K562 (cell line): Measurements from ENCODE around the gene NFKBIB. TPM values are rescaled to one million over a fixed set of nuclear protein-coding genes. Genes with fewer than 3 reads are reported as not detected.
A peak's percentile ranks its signal among the peaks of the same experiment; 100 is the strongest.

Source experiments
- ATAC-seq: fragments of 200-7000 bp; cut with Tn5 transposase; 3 replicates; pipeline ENCODE4 v1.9.1; 2020; ENCODE audit warnings: moderate library complexity
- BruUV-seq: library from RNA; stranded (reverse); fragments of 400-500 nt; replicated peaks from 2 replicates; lab custom pipeline; 2021; lab: Mats Ljungman, UMichigan
- CTCF ChIA-PET: fragments of 300-600 bp; formaldehyde crosslinking; extraction: SDS; loops from one replicate; lab custom pipeline; 2021; ENCODE audit warnings: low intra/inter-chr PET ratio; lab: Yijun Ruan, JAX
- POLR2A ChIA-PET: fragments of 300-600, 350-650 bp; sonication (Branson Sonifier 250); formaldehyde crosslinking; extraction: SDS; loops from one replicate; lab custom pipeline; 2021; ENCODE audit warnings: antibody characterized with exemption, inconsistent platforms; lab: Yijun Ruan, JAX
- DNase-seq, 4 experiments: peaks; one replicate each; pipeline versions ENCODE4 v3.0.0 to v3.0.0-alpha.2; 2011 to 2018; ENCODE audit warnings: low spot score in 3 of 4, mixed read lengths in 3 of 4; ENCODE audit errors: extremely low read depth in 1 of 4
- FAIRE-seq: peaks from 2 replicates; lab custom pipeline; 2011; peaks lifted over from hg19 to GRCh38; lab: Jason Lieb, UNC
- H2AFZ ChIP-seq: 2 replicates; pipeline ENCODE4 v1.6.0; 2011; ENCODE audit warnings: low read depth, low read length, control low read depth, inconsistent platforms
- H3K27ac ChIP-seq: fragments of 200-600 bp; 3 replicates; pipeline ENCODE4 v1.8.0; 2011; ENCODE audit warnings: low read depth, mild to moderate bottlenecking, control low read depth, inconsistent platforms, low read length, moderate library complexity, mixed read lengths; ENCODE audit errors: extremely low read depth
- H3K27me3 ChIP-seq, 2 experiments: fragments of 300-600 bp in 1 of 2; 2 replicates in 1 of 2; 3 replicates in 1 of 2; pipeline versions ENCODE4 v1.6.0 to v1.8.0; 2011; ENCODE audit warnings: inconsistent platforms in 2 of 2, low read length in 2 of 2, mild to moderate bottlenecking in 1 of 2, mixed read lengths in 1 of 2, moderate library complexity in 1 of 2; ENCODE audit not compliant: control insufficient read depth in 2 of 2, insufficient read depth in 2 of 2
- H3K36me3 ChIP-seq: fragments of 300-600 bp; 3 replicates; pipeline ENCODE4 v1.8.0; 2011; ENCODE audit warnings: mild to moderate bottlenecking, low read length, inconsistent platforms; ENCODE audit not compliant: control insufficient read depth, insufficient read depth
- H3K4me1 ChIP-seq, 2 experiments: fragments of 200-600 bp in 1 of 2; replicated peaks in 1 of 2; 2 replicates in 1 of 2; 3 replicates in 1 of 2; pipeline versions ENCODE4 v1.5.1 to v1.8.0; 2011; ENCODE audit warnings: inconsistent platforms in 2 of 2, low read length in 2 of 2, mild to moderate bottlenecking in 1 of 2, mixed read lengths in 1 of 2, moderate library complexity in 1 of 2; ENCODE audit not compliant: control insufficient read depth in 2 of 2, insufficient read depth in 2 of 2
- H3K4me2 ChIP-seq: 2 replicates; pipeline ENCODE4 v1.6.1; 2011; ENCODE audit warnings: low read length, control low read depth, inconsistent platforms, mixed read lengths; ENCODE audit not compliant: insufficient read depth
- H3K4me3 ChIP-seq: fragments of 200-600 bp; sonication (generic), shearing (Covaris generic); 2 replicates; pipeline ENCODE4 v1.5.1; 2016; ENCODE audit warnings: control low read depth, inconsistent platforms
- H3K79me2 ChIP-seq: fragments of 200-600 bp; 3 replicates; pipeline ENCODE4 v1.8.0; 2011; ENCODE audit warnings: low read length, inconsistent platforms; ENCODE audit not compliant: control insufficient read depth, insufficient read depth
- H3K9ac ChIP-seq, 2 experiments: 2 replicates each; pipeline versions ENCODE4 v1.6.0 to v1.6.1; 2011; ENCODE audit warnings: low read depth in 2 of 2, low read length in 2 of 2, control low read depth in 1 of 2, inconsistent platforms in 1 of 2, mild to moderate bottlenecking in 1 of 2, mixed read lengths in 1 of 2; ENCODE audit not compliant: insufficient read depth in 1 of 2
- H3K9me1 ChIP-seq: one replicate; pipeline ENCODE4 v1.6.0; 2011; ENCODE audit warnings: inconsistent platforms, mild to moderate bottlenecking, low read length, moderate library complexity; ENCODE audit not compliant: control insufficient read depth, insufficient read depth
- H3K9me3 ChIP-seq: replicated peaks from 2 replicates; pipeline ENCODE4 v1.5.1; 2011; ENCODE audit warnings: low read depth, low read length, inconsistent platforms; ENCODE audit not compliant: control insufficient read depth, insufficient read depth
- H4K20me1 ChIP-seq: replicated peaks from 2 replicates; pipeline ENCODE4 v1.6.1; 2011; ENCODE audit warnings: low read length, inconsistent platforms, mixed read lengths; ENCODE audit not compliant: control insufficient read depth, insufficient read depth
- COPS2 ChIP-seq: fragments of 450-650 bp; conservative IDR thresholded peaks from 2 replicates; pipeline ENCODE4 v1.6.1; 2016; ENCODE audit warnings: mild to moderate bottlenecking, moderate library complexity
- GATA2 ChIP-seq: sonication (generic); formaldehyde crosslinking; IDR thresholded peaks from 2 replicates; pipeline ENCODE4 v1.4.0; 2020; ENCODE audit warnings: mild to moderate bottlenecking, missing genetic modification reagents
- LEF1 ChIP-seq: fragments of 450-650 bp; IDR thresholded peaks from 2 replicates; pipeline ENCODE4 v1.6.1; 2016; ENCODE audit warnings: mild to moderate bottlenecking
- NFYB ChIP-seq: IDR thresholded peaks from 2 replicates; pipeline ENCODE4 v1.6.1; 2011; ENCODE audit warnings: mild to moderate bottlenecking, moderate library complexity; ENCODE audit not compliant: insufficient read length; ENCODE audit errors: extremely low read depth
- NR4A1 ChIP-seq, 2 experiments: fragments of 250-450 bp in 1 of 2; fragments of 450-650 bp in 1 of 2; sonication (Bioruptor Pico) in 1 of 2; IDR thresholded peaks; 2 replicates each; pipeline versions ENCODE4 v1.4.0 to v1.6.1; 2016 to 2020; ENCODE audit warnings: mild to moderate bottlenecking in 2 of 2, missing compliant biosample characterization in 1 of 2, missing genetic modification characterization in 1 of 2, moderate library complexity in 1 of 2
- PHF20 ChIP-seq: fragments of 450-650 bp; IDR thresholded peaks from 2 replicates; pipeline ENCODE4 v1.6.1; 2018; ENCODE audit not compliant: partially characterized antibody
- RBM14 ChIP-seq: fragments of 200-400 bp; formaldehyde crosslinking; IDR thresholded peaks from 2 replicates; pipeline ENCODE4 v1.6.1; 2018; ENCODE audit warnings: low read depth, mild to moderate bottlenecking, low read length, moderate library complexity, borderline replicate concordance; ENCODE audit not compliant: insufficient read depth
- RBM15 ChIP-seq: fragments of 200-400 bp; formaldehyde crosslinking; IDR thresholded peaks from 2 replicates; pipeline ENCODE4 v1.6.1; 2018; ENCODE audit warnings: mild to moderate bottlenecking, low read length, moderate library complexity; ENCODE audit not compliant: insufficient read depth
- RFX1 ChIP-seq: fragments of 450-650 bp; IDR thresholded peaks from 2 replicates; pipeline ENCODE4 v1.6.1; 2016; ENCODE audit warnings: mild to moderate bottlenecking, moderate library complexity
- SIRT6 ChIP-seq: IDR thresholded peaks from one replicate; pipeline ENCODE4 v1.6.1; 2012; ENCODE audit warnings: low read depth, mild to moderate bottlenecking, control low read depth, inconsistent platforms, low read length, moderate library complexity
- ZNF217 ChIP-seq: sonication (generic); formaldehyde crosslinking; IDR thresholded peaks from 2 replicates; pipeline ENCODE4 v1.8.0; 2022; ENCODE audit warnings: mild to moderate bottlenecking, missing genetic modification reagents
- WGBS: fragments of 100-300 bp; shearing (Covaris generic); methylation state at CpG from one replicate; pipeline ENCODE4 v1.1.6; 2016; ENCODE audit warnings: low coverage, mixed read lengths; ENCODE audit not compliant: insufficient coverage; ENCODE audit errors: missing lambda C conversion rate; 5-methylcytosine and 5-hydroxymethylcytosine counted together
- in situ Hi-C: fragments of 300-500 bp; cut with MboI; formaldehyde crosslinking; loops from 4 replicates; pipeline ENCODE4 v1.15.0; 2018; ENCODE audit warnings: inconsistent platforms, mixed read lengths
- intact Hi-C: fragments of 100-400 bp; cut with micrococcal nuclease; formaldehyde crosslinking; loops from 2 replicates; pipeline ENCODE4 v1.14.2; 2022
- polyA plus RNA-seq, 8 experiments: library from polyadenylated mRNA; depleted of rRNA in 4 of 8; stranded (reverse) in 5 of 8; unstranded in 3 of 8; fragments of >200 nt; fragmentation: Nextera tagmentation in 2 of 8; fragmentation: Illumina TruSeq in 1 of 8; extraction: Ambion mirVana in 2 of 8; extraction: Trizol in 1 of 8; gene quantifications; 2 replicates each; pipeline versions ENCODE4 v1.2.1 to v1.2.3, GENCODE V29; 2011 to 2014; ENCODE audit warnings: inconsistent platforms in 1 of 8, missing spikeins in 1 of 8
- total RNA-seq, 7 experiments: library from RNA; depleted of rRNA in 6 of 7; stranded (reverse); fragments of >200 nt in 6 of 7; fragmentation: Illumina TruSeq in 2 of 7; extraction: Trizol in 2 of 7; gene quantifications; 2 replicates each; pipeline versions ENCODE4 v1.2.1 to v1.2.3, GENCODE V29; 2011 to 2021; ENCODE audit warnings: low replicate concordance in 1 of 7
- TF ChIP-seq, protein P1 (sequence below): fragments of 450-650 bp; IDR thresholded peaks from 2 replicates; pipeline ENCODE4 v1.7.1; 2018; ENCODE audit warnings: mild to moderate bottlenecking, low read depth; ENCODE audit not compliant: partially characterized antibody
- TF ChIP-seq, protein P2 (sequence below): sonication (generic); formaldehyde crosslinking; IDR thresholded peaks from 2 replicates; pipeline ENCODE4 v1.8.0; 2022; ENCODE audit warnings: missing genetic modification reagents, mild to moderate bottlenecking, borderline replicate concordance

The NFKBIB gene
- total and polyA plus RNA-seq, 9 of the 15 experiments (the other 6 are each of a cell fraction or from before 2014, with no cell fraction given): 1.5 to 44.9 (median 10.4) TPM

DNA sequence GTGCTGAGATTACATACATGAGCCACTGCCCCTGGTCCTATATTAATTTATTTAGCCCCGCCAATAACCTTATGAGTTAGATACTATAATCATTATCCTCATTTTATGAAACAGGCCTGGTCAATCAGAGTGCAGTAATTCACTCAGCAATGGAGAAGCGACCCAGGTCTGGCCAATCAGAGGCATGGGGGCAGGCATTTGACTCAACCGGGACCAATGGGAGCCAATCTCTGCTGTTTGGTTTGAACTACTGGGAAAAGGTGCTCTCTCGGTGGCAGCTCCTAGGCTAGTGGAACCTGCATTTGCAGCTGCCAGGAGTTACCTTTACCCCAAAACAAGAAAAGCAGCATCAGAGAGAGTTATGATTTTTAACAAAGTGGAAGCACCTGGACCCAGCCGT is 6.9 kb upstream of the NFKBIB start:
- in situ Hi-C loops: no loop called here
- BruUV-seq: no TSS peak
- peak; percentile 45; the same call in 1 of the 3 replicates for ATAC-seq

DNA sequence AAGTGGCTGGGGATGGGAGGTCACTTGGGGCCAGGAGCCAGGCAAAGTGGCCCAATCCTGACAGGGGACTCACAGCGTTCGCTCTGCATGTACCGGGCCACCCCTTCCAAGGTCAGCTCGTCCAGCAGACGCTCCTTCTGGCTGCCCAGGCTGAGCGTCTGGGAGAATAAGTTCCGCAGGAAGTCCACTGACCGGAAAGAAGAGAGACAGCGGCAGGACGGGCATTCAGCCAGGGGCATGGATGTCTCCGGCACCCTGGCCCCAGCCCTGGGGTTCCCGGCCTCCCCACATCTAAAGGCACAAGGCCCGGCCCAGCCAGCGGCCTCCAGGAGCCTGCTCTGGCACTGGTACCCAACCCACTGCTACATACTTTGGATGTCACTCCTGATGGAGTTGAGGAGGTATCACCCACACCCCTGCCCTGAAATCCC is 6.4 kb upstream of the NFKBIB start:
- ATAC-seq: no peak
- DNase-seq: no peak
- H3K4me1 ChIP-seq: peaks cover 5 to 26% of the 10 kb centered on the region in 2 experiments
- 94% methylated on average over 12 of the region's 14 CpGs for WGBS
- H3K4me2 ChIP-seq: no peak overlapping the region
- peaks cover 19% of the 10 kb centered on the region; the same call in 1 of the 3 replicates for H3K36me3 ChIP-seq
- no peak overlapping the region for H2AFZ ChIP-seq
- BruUV-seq: no TSS peak
- H3K9me1 ChIP-seq: no peaks in the 10 kb centered on the region
- no peak overlapping the region for H3K4me3 ChIP-seq
- no peaks in the 10 kb centered on the region for H4K20me1 ChIP-seq
- in situ Hi-C loops: no loop called here
- intact Hi-C loops: no loop called here
- H3K9ac ChIP-seq: peak overlapping the region in 1 of 2 experiments; percentile 43; a peak in 1 of 4 replicates
- H3K79me2 ChIP-seq: peaks cover 3% of the 10 kb centered on the region; the same call in 2 of the 3 replicates
- H3K27me3 ChIP-seq: no peaks in the 10 kb centered on the region
- CTCF ChIA-PET: interaction anchor here (0.6 kb wide), 1 partner anchor 28 kb away, joined by 3 read pairs; no protein-coding TSS in a partner anchor
- FAIRE-seq: no peak
- H3K27ac ChIP-seq: no peak overlapping the region
- POLR2A ChIA-PET: interaction anchor here (0.7 to 1.0 kb wide), 2 partner anchors 11 to 16 kb away, joined by 3 to 4 read pairs; no protein-coding TSS in a partner anchor
- H3K9me3 ChIP-seq: no peaks in the 10 kb centered on the region
- TF ChIP-seq, protein P1, sequence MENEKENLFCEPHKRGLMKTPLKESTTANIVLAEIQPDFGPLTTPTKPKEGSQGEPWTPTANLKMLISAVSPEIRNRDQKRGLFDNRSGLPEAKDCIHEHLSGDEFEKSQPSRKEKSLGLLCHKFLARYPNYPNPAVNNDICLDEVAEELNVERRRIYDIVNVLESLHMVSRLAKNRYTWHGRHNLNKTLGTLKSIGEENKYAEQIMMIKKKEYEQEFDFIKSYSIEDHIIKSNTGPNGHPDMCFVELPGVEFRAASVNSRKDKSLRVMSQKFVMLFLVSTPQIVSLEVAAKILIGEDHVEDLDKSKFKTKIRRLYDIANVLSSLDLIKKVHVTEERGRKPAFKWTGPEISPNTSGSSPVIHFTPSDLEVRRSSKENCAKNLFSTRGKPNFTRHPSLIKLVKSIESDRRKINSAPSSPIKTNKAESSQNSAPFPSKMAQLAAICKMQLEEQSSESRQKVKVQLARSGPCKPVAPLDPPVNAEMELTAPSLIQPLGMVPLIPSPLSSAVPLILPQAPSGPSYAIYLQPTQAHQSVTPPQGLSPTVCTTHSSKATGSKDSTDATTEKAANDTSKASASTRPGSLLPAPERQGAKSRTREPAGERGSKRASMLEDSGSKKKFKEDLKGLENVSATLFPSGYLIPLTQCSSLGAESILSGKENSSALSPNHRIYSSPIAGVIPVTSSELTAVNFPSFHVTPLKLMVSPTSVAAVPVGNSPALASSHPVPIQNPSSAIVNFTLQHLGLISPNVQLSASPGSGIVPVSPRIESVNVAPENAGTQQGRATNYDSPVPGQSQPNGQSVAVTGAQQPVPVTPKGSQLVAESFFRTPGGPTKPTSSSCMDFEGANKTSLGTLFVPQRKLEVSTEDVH: no peak
- TF ChIP-seq RBM14 (no peak), PHF20 (no peak), LEF1 (no peak), NR4A1 (CRISPR knock-in tag; IDR thresholded peaks at IDR 0.05) (no peak), NR4A1 (tag; IDR thresholded peaks at IDR 0.05) (no peak), COPS2 (no peak), ZNF217 (CRISPR knock-in tag) (no peak), GATA2 (no peak), RFX1 (no peak), SIRT6 (no peak)
- TF ChIP-seq, protein P2, sequence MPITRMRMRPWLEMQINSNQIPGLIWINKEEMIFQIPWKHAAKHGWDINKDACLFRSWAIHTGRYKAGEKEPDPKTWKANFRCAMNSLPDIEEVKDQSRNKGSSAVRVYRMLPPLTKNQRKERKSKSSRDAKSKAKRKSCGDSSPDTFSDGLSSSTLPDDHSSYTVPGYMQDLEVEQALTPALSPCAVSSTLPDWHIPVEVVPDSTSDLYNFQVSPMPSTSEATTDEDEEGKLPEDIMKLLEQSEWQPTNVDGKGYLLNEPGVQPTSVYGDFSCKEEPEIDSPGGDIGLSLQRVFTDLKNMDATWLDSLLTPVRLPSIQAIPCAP: no peak

More for the DNA sequence above, 6.9 kb upstream of the NFKBIB start:
- no peaks in the 10 kb centered on the region for H3K9me1 ChIP-seq
- H3K27ac ChIP-seq: no peak overlapping the region
- no peak overlapping the region for H2AFZ ChIP-seq
- intact Hi-C loops: no loop called here
- FAIRE-seq: no peak
- TF ChIP-seq RBM15 (no peak), NFYB (peak; percentile 77)
- TF ChIP-seq, all 486 proteins: peak for 1
- WGBS: 69% methylated on average over 4 of the region's 5 CpGs
- ChIA-PET POLR2A (interaction anchor here (1.0 kb wide), 1 partner anchor 11 kb away, joined by 3 read pairs; no protein-coding TSS in a partner anchor), CTCF (interaction anchor here (0.6 kb wide), 1 partner anchor 28 kb away, joined by 3 read pairs; no protein-coding TSS in a partner anchor)
- Histone ChIP-seq H4K20me1 (no peaks in the 10 kb centered on the region), H3K4me1 (peaks cover under 1 to 21% of the 10 kb centered on the region in 2 experiments; a peak in 4 of 5 replicates), H3K9me3 (no peaks in the 10 kb centered on the region), H3K4me2 (no peak overlapping the region), H3K79me2 (no peaks in the 10 kb centered on the region), H3K4me3 (no peak overlapping the region), H3K9ac (no peak overlapping the region), H3K27me3 (no peaks in the 10 kb centered on the region), H3K36me3 (peaks cover 23% of the 10 kb centered on the region; the same call in 2 of the 3 replicates)
- peak in 1 of 4 experiments; percentile 53 for DNase-seq
